ENCODE data around the gene SLCO1A2. TPM values are rescaled to one million over a fixed set of nuclear protein-coding genes. Genes with fewer than 3 reads are reported as not detected.

SLCO1A2 gene
- total and polyA plus RNA-seq, 2 of the 8 experiments (the other 6 are each of a cell fraction or from before 2014, with no cell fraction given) = 2.9 to 5.1 TPM

DNA sequence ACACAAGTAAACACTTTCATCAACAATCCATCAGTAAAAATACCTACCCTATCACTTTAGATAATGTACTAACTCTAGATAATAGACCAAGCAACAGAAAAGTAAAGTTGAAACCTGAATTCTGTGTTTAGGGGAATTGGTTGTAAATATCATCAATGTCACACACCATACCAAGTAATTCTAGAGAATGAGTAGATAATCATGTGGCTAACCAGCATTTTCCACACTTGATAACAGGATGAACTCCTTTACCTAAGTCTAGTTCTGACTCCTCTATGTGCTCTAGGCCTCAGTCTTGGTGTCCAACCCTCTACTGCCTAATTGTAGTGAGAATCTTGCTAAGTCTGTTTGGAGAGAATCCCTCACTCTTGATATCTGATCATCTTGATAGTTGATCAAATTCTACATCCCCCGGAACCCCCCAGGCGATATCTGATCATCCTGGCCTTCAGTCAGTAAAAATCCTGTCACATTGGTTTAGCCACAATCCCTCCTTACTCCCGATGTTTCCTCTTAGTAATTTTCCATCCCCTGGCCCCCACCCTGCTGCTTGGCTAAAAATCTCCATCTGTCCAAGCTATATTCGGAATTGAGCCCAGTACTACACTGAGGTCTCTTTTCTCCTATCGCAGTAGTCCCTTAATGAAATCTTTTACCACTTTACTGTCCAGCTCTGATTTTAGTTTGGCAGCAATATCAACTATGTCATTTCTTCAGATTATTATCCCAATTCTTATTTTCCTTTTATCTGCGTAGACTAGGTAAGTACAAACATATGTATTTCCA, 3.4 kb upstream of the SLCO1A2 start (continued):
- no peak for TF ChIP-seq RNF2 (IDR thresholded peaks at IDR 0.05; ENCODE audit: borderline replicate concordance, low read depth, low read length, missing control alignments, poor library complexity, severe bottlenecking)
- no peak for TF ChIP-seq NANOG (IDR thresholded peaks at IDR 0.05; ENCODE audit: insufficient read depth, low read depth, low read length, poor library complexity, severe bottlenecking)
- TF ChIP-seq, protein P1, sequence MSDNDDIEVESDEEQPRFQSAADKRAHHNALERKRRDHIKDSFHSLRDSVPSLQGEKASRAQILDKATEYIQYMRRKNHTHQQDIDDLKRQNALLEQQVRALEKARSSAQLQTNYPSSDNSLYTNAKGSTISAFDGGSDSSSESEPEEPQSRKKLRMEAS (IDR thresholded peaks at IDR 0.05) = no peak
- TF ChIP-seq EZH2 (IDR thresholded peaks at IDR 0.05; ENCODE audit: low read depth, low read length, severe bottlenecking) = no peak

Data from H1 (cell line).